Measurements from ENCODE around the gene PLXNA2.

PLXNA2 gene

GRCh38 chr1:207991583-207992026, 252.6 kb downstream of the PLXNA2 start:
- DNase-seq (ENCODE audit: low spot score) (no peak), ATAC-seq (ENCODE audit: low read depth) (no peak)
- Histone ChIP-seq H3K4me1 (ENCODE audit: insufficient read depth, poor library complexity, severe bottlenecking) (no peaks in the 10 kb centered on the region), H3K4me3 (ENCODE audit: severe bottlenecking) (no peak overlapping the region), H3K27me3 (ENCODE audit: insufficient read depth, poor library complexity, severe bottlenecking) (no peaks in the 10 kb centered on the region), H3K27ac (ENCODE audit: poor library complexity, severe bottlenecking) (no peak overlapping the region), H3K36me3 (ENCODE audit: low read depth) (no peaks in the 10 kb centered on the region), H3K9me3 (ENCODE audit: severe bottlenecking) (no peaks in the 10 kb centered on the region)
- TF ChIP-seq, protein P1, sequence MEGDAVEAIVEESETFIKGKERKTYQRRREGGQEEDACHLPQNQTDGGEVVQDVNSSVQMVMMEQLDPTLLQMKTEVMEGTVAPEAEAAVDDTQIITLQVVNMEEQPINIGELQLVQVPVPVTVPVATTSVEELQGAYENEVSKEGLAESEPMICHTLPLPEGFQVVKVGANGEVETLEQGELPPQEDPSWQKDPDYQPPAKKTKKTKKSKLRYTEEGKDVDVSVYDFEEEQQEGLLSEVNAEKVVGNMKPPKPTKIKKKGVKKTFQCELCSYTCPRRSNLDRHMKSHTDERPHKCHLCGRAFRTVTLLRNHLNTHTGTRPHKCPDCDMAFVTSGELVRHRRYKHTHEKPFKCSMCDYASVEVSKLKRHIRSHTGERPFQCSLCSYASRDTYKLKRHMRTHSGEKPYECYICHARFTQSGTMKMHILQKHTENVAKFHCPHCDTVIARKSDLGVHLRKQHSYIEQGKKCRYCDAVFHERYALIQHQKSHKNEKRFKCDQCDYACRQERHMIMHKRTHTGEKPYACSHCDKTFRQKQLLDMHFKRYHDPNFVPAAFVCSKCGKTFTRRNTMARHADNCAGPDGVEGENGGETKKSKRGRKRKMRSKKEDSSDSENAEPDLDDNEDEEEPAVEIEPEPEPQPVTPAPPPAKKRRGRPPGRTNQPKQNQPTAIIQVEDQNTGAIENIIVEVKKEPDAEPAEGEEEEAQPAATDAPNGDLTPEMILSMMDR (IDR thresholded peaks at IDR 0.05; ENCODE audit: poor library complexity, severe bottlenecking): no peak

GRCh38 chr1:207990876-207991582, 253.2 kb downstream of the PLXNA2 start:
- H3K4me3 ChIP-seq (ENCODE audit: severe bottlenecking): no peak overlapping the region
- no peaks in the 10 kb centered on the region for H3K4me1 ChIP-seq (ENCODE audit: insufficient read depth, poor library complexity, severe bottlenecking)
- H3K36me3 ChIP-seq (ENCODE audit: low read depth): no peaks in the 10 kb centered on the region
- no peak overlapping the region for H3K27ac ChIP-seq (ENCODE audit: poor library complexity, severe bottlenecking)
- ATAC-seq (ENCODE audit: low read depth) (no peak), DNase-seq (ENCODE audit: low spot score) (no peak)
- TF ChIP-seq, protein P1 (IDR thresholded peaks at IDR 0.05; ENCODE audit: poor library complexity, severe bottlenecking): no peak
- no peaks in the 10 kb centered on the region for H3K9me3 ChIP-seq (ENCODE audit: severe bottlenecking)
- H3K27me3 ChIP-seq (ENCODE audit: insufficient read depth, poor library complexity, severe bottlenecking): no peaks in the 10 kb centered on the region

GRCh38 chr1:207990455-207990854, 253.7 kb downstream of the PLXNA2 start:
- ATAC-seq (ENCODE audit: low read depth) (no peak), DNase-seq (ENCODE audit: low spot score) (no peak)
- Histone ChIP-seq H3K27me3 (ENCODE audit: insufficient read depth, poor library complexity, severe bottlenecking) (no peaks in the 10 kb centered on the region), H3K36me3 (ENCODE audit: low read depth) (no peaks in the 10 kb centered on the region), H3K4me1 (ENCODE audit: insufficient read depth, poor library complexity, severe bottlenecking) (no peaks in the 10 kb centered on the region), H3K27ac (ENCODE audit: poor library complexity, severe bottlenecking) (no peak overlapping the region), H3K9me3 (ENCODE audit: severe bottlenecking) (no peaks in the 10 kb centered on the region), H3K4me3 (ENCODE audit: severe bottlenecking) (no peak overlapping the region)
- TF ChIP-seq, protein P1 (IDR thresholded peaks at IDR 0.05; ENCODE audit: poor library complexity, severe bottlenecking): no peak

GRCh38 chr1:207988326-207989165, 255.6 kb downstream of the PLXNA2 start:
- no peak for ATAC-seq (ENCODE audit: low read depth)
- no peaks in the 10 kb centered on the region for H3K9me3 ChIP-seq (ENCODE audit: severe bottlenecking)

More at GRCh38 chr1:207988326-207989165, 255.6 kb downstream of the PLXNA2 start:
- TF ChIP-seq, protein P1 (IDR thresholded peaks at IDR 0.05; ENCODE audit: poor library complexity, severe bottlenecking): no peak
- DNase-seq (ENCODE audit: low spot score): no peak
- Histone ChIP-seq H3K27me3 (ENCODE audit: insufficient read depth, poor library complexity, severe bottlenecking) (no peaks in the 10 kb centered on the region), H3K4me1 (ENCODE audit: insufficient read depth, poor library complexity, severe bottlenecking) (no peaks in the 10 kb centered on the region), H3K4me3 (ENCODE audit: severe bottlenecking) (no peak overlapping the region), H3K27ac (ENCODE audit: poor library complexity, severe bottlenecking) (no peak overlapping the region), H3K36me3 (ENCODE audit: low read depth) (no peaks in the 10 kb centered on the region)
